H1 (cell line): ENCODE results near the gene TLR2. TPM values are rescaled to one million over a fixed set of nuclear protein-coding genes. Genes with fewer than 3 reads are reported as not detected.

Experiments
- CTCF ChIA-PET: fragments of 300-600 bp; sonication (Branson Sonifier 250); formaldehyde crosslinking; loops from one replicate; lab custom pipeline; 2021; ENCODE audit not compliant: partially characterized antibody; lab: Charles Lee
- POLR2A ChIA-PET: fragments of 300-600 bp; sonication (Branson Sonifier 250); formaldehyde crosslinking; loops from one replicate; lab custom pipeline; 2021; ENCODE audit warnings: inconsistent platforms; ENCODE audit not compliant: partially characterized antibody; lab: Charles Lee
- DNase-seq, 2 experiments: peaks; one replicate each; pipeline versions ENCODE4 v3.0.0 to v3.0.0-alpha.2; 2010 to 2022; ENCODE audit warnings: low spot score in 2 of 2, low read depth in 1 of 2, mixed read lengths in 1 of 2
- FAIRE-seq: peaks from 2 replicates; lab custom pipeline; 2011; peaks lifted over from hg19 to GRCh38; lab: Jason Lieb, UNC
- H2AFZ ChIP-seq: 2 replicates; pipeline ENCODE4 v1.8.1; 2012; ENCODE audit warnings: low read length, inconsistent platforms
- H2AK5ac ChIP-seq: 2 replicates; pipeline ENCODE4 v1.6.1; 2013; ENCODE audit warnings: low read depth, low read length
- H2BK120ac ChIP-seq: replicated peaks from 2 replicates; pipeline ENCODE3; 2013; ENCODE audit warnings: low read depth, low read length, inconsistent platforms
- H2BK12ac ChIP-seq: 2 replicates; pipeline ENCODE4 v1.6.1; 2013; ENCODE audit warnings: low read depth, low read length
- H2BK15ac ChIP-seq: 2 replicates; pipeline ENCODE4 v1.6.1; 2013; ENCODE audit warnings: low read length
- H2BK20ac ChIP-seq: 2 replicates; pipeline ENCODE4 v1.6.1; 2013; ENCODE audit warnings: low read length
- H2BK5ac ChIP-seq: 2 replicates; pipeline ENCODE4 v1.6.1; 2013; ENCODE audit warnings: low read depth, low read length
- H3K14ac ChIP-seq: 2 replicates; pipeline ENCODE4 v1.6.1; 2013; ENCODE audit warnings: inconsistent platforms; ENCODE audit not compliant: insufficient read length
- H3K18ac ChIP-seq: 2 replicates; pipeline ENCODE4 v1.6.1; 2013; ENCODE audit warnings: low read length; ENCODE audit errors: extremely low read depth
- H3K23ac ChIP-seq: 2 replicates; pipeline ENCODE4 v1.6.1; 2013; ENCODE audit warnings: inconsistent platforms; ENCODE audit not compliant: insufficient read length
- H3K23me2 ChIP-seq: 2 replicates; pipeline ENCODE4 v1.6.1; 2013; ENCODE audit warnings: low read depth, low read length
- H3K27ac ChIP-seq: 2 replicates; pipeline ENCODE4 v1.6.1; 2011; ENCODE audit warnings: low read depth, low read length, inconsistent platforms
- H3K27me3 ChIP-seq, 4 experiments: replicated peaks in 1 of 4; 1 replicate in 1 of 4; 2 replicates in 3 of 4; pipeline versions ENCODE4 v1.6.1 to v1.8.1; 2011 to 2013; ENCODE audit warnings: low read length in 3 of 4, mild to moderate bottlenecking in 3 of 4, inconsistent platforms in 2 of 4, mixed read lengths in 2 of 4, moderate library complexity in 1 of 4; ENCODE audit not compliant: control insufficient read depth in 3 of 4, insufficient read depth in 3 of 4; ENCODE audit errors: extremely low read depth in 1 of 4
- H3K36me3 ChIP-seq, 4 experiments: 2 replicates each; pipeline versions ENCODE4 v1.6.1 to v1.8.1; 2011 to 2013; ENCODE audit warnings: mild to moderate bottlenecking in 4 of 4, low read length in 3 of 4, moderate library complexity in 2 of 4, control low read depth in 1 of 4, inconsistent platforms in 1 of 4; ENCODE audit not compliant: insufficient read depth in 4 of 4, control insufficient read depth in 2 of 4
- H3K4ac ChIP-seq: replicated peaks from 2 replicates; pipeline ENCODE3; 2013; ENCODE audit warnings: low read length, low read depth, mixed read lengths, inconsistent platforms; ENCODE audit not compliant: insufficient read length
- H3K4me1 ChIP-seq, 4 experiments: replicated peaks in 1 of 4; 1 replicate in 1 of 4; 2 replicates in 3 of 4; pipeline versions ENCODE4 v1.6.1 to v1.8.1; 2011 to 2013; ENCODE audit warnings: low read length in 3 of 4, inconsistent platforms in 2 of 4, mixed read lengths in 1 of 4; ENCODE audit not compliant: insufficient read depth in 4 of 4, control insufficient read depth in 3 of 4
- H3K4me2 ChIP-seq, 2 experiments: 2 replicates each; pipeline versions ENCODE4 v1.6.1 to v1.8.1; 2011 to 2013; ENCODE audit warnings: low read depth in 2 of 2, low read length in 2 of 2, control low read depth in 1 of 2, inconsistent platforms in 1 of 2, mild to moderate bottlenecking in 1 of 2; ENCODE audit not compliant: insufficient read depth in 1 of 2
- H3K4me3 ChIP-seq, 4 experiments: fragments of 200-600, 300-600 bp in 1 of 4; sonication (generic), shearing (Covaris generic), sonication (Bioruptor Twin) in 1 of 4; 2 replicates each; pipeline versions ENCODE4 v1.5.1 to v1.8.1; 2011 to 2016; ENCODE audit warnings: low read length in 4 of 4, low read depth in 3 of 4, control low read depth in 2 of 4, inconsistent platforms in 2 of 4, mild to moderate bottlenecking in 2 of 4, mixed read lengths in 1 of 4, moderate library complexity in 1 of 4; ENCODE audit not compliant: insufficient read depth in 2 of 4; ENCODE audit errors: extremely low read depth in 1 of 4
- H3K56ac ChIP-seq: replicated peaks from 2 replicates; pipeline ENCODE3; 2013; ENCODE audit warnings: low read depth, mild to moderate bottlenecking, mixed read lengths, low read length, inconsistent platforms; ENCODE audit not compliant: insufficient read length
- H3K79me1 ChIP-seq: 2 replicates; pipeline ENCODE4 v1.6.1; 2013; ENCODE audit warnings: low read depth, low read length, control low read depth
- H3K79me2 ChIP-seq, 2 experiments: 2 replicates each; pipeline versions ENCODE4 v1.6.1 to v1.8.1; 2012 to 2013; ENCODE audit warnings: low read length in 2 of 2, mild to moderate bottlenecking in 2 of 2, inconsistent platforms in 1 of 2; ENCODE audit not compliant: insufficient read depth in 2 of 2, control insufficient read depth in 1 of 2
- H3K9ac ChIP-seq, 4 experiments: replicated peaks in 1 of 4; 1 replicate in 1 of 4; 2 replicates in 3 of 4; pipeline versions ENCODE4 v1.6.1 to v1.8.1; 2011 to 2013; ENCODE audit warnings: low read depth in 3 of 4, low read length in 3 of 4, control low read depth in 2 of 4, mild to moderate bottlenecking in 2 of 4, moderate library complexity in 2 of 4, inconsistent platforms in 1 of 4; ENCODE audit errors: extremely low read depth in 1 of 4
- H3K9me3 ChIP-seq, 2 experiments: 2 replicates each; pipeline versions ENCODE4 v1.6.1 to v1.8.1; 2012 to 2013; ENCODE audit warnings: mild to moderate bottlenecking in 2 of 2, moderate library complexity in 2 of 2, control low read depth in 1 of 2, inconsistent platforms in 1 of 2, low read depth in 1 of 2, low read length in 1 of 2, mixed read lengths in 1 of 2; ENCODE audit not compliant: insufficient read depth in 2 of 2
- H4K20me1 ChIP-seq, 2 experiments: replicated peaks in 1 of 2; 2 replicates each; pipeline versions ENCODE3 to v1.8.1; 2011 to 2013; ENCODE audit warnings: inconsistent platforms in 2 of 2, low read length in 2 of 2, mild to moderate bottlenecking in 1 of 2; ENCODE audit not compliant: insufficient read depth in 2 of 2, control insufficient read depth in 1 of 2
- H4K5ac ChIP-seq: 2 replicates; pipeline ENCODE4 v1.6.1; 2013; ENCODE audit warnings: low read length, low read depth, mixed read lengths, inconsistent platforms; ENCODE audit not compliant: insufficient read length
- H4K8ac ChIP-seq: 2 replicates; pipeline ENCODE4 v1.8.0; 2013; ENCODE audit warnings: mild to moderate bottlenecking, moderate library complexity, low read length, inconsistent platforms; ENCODE audit not compliant: insufficient read depth; ENCODE audit errors: extremely low read depth
- H4K91ac ChIP-seq: replicated peaks from 2 replicates; pipeline ENCODE3; 2013; ENCODE audit warnings: low read length, mixed read lengths, inconsistent platforms; ENCODE audit not compliant: insufficient read length
- FOSL1 ChIP-seq: IDR thresholded peaks from 2 replicates; pipeline ENCODE4 v1.6.1; 2011; ENCODE audit warnings: mild to moderate bottlenecking, low read depth, low read length, moderate library complexity; ENCODE audit not compliant: insufficient read depth
- HDAC2 ChIP-seq, 2 experiments: fragments of 300-600 bp in 1 of 2; sonication (generic) in 1 of 2; IDR thresholded peaks; 2 replicates each; pipeline ENCODE4 v1.6.1; 2011 to 2012; ENCODE audit warnings: low read depth in 2 of 2, low read length in 2 of 2, mild to moderate bottlenecking in 2 of 2, moderate library complexity in 2 of 2, borderline replicate concordance in 1 of 2, inconsistent platforms in 1 of 2
- SP1 ChIP-seq: IDR thresholded peaks from 2 replicates; pipeline ENCODE4 v1.6.1; 2011; ENCODE audit warnings: low read depth, low read length
- TAF1 ChIP-seq: IDR thresholded peaks from 2 replicates; pipeline ENCODE4 v1.6.1; 2011; ENCODE audit warnings: mild to moderate bottlenecking, low read depth, low read length
- WGBS, 2 experiments: shearing (Covaris generic) in 1 of 2; methylation state at CpG; one replicate each; pipeline versions ENCODE4 v1.1.6 to v1.1.7; 2013 to 2015; ENCODE audit warnings: low lambda C conversion rate in 2 of 2, mixed read lengths in 2 of 2, inconsistent platforms in 1 of 2, low coverage in 1 of 2, missing lambda C conversion rate in 1 of 2; ENCODE audit not compliant: insufficient replicate concordance in 2 of 2, insufficient coverage in 1 of 2, insufficient read length in 1 of 2; ENCODE audit errors: extremely low coverage in 1 of 2, missing lambda C conversion rate in 1 of 2; 5-methylcytosine and 5-hydroxymethylcytosine counted together
- polyA plus RNA-seq, 7 experiments: library from polyadenylated mRNA; depleted of rRNA in 3 of 7; stranded (reverse) in 5 of 7; unstranded in 2 of 7; fragments of >200 nt in 5 of 7; fragments of 200-250 nt in 2 of 7; gene quantifications; 1 replicate in 5 of 7; 2 replicates in 1 of 7; 4 replicates in 1 of 7; pipeline versions ENCODE4 v1.2.1 to v1.2.3, GENCODE V29; 2011 to 2013; ENCODE audit warnings: missing spikeins in 2 of 7, mixed read lengths in 2 of 7
- total RNA-seq: library from RNA; stranded (reverse); fragmentation: NEBNext Ultra II Directional; extraction: Animal tissue kit (Norgen Biotek cat#: 25700); gene quantifications from 2 replicates; pipeline ENCODE4 v1.2.1, GENCODE V29; 2021

TLR2 gene
- total and polyA plus RNA-seq, 2 of the 8 experiments (the other 6 are each of a cell fraction or from before 2014, with no cell fraction given), result 1.3 TPM

DNA sequence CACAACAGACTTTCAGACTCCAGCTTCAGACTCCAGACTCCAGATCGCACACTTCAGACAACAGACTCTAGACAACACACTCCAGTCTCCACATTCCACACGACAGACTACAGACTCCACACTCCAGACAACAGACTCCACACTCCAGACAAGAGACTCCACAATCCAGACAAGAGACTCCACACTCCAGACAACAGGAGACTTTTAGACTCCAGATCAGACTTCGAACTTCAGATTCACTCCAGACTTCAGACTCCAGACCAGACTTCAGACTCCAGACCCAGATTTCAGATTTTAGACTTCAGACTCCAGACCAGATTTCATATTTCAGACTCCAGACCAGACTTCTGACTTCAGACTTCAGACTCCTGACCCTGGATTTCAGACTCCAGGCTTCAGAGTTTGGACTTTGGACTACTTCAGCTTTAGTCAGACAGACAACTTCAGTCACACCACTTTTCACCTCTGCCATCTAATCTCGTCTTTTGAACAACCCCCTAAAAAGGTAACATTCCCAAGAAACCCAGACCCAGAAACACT, 29.0 kb upstream of the TLR2 start:
- no peak overlapping the region for H3K56ac ChIP-seq
- H4K91ac ChIP-seq, result no peak overlapping the region
- H2AFZ ChIP-seq, result no peak overlapping the region
- TF ChIP-seq HDAC2 (IDR thresholded peaks at IDR 0.05; ENCODE audit: borderline replicate concordance in 1 of 2, low read depth in 2 of 2, low read length in 2 of 2), result no peak
- no peak for TF ChIP-seq FOSL1
- TF ChIP-seq SP1, result no peak
- no peak for TF ChIP-seq TAF1
- no peak overlapping the region for H3K9ac ChIP-seq
- no peak overlapping the region for H3K18ac ChIP-seq
- H4K20me1 ChIP-seq, result no peaks in the 10 kb centered on the region
- FAIRE-seq, result no peak
- no peak overlapping the region for H3K4me3 ChIP-seq
- H2BK20ac ChIP-seq, result no peak overlapping the region
- H3K27ac ChIP-seq, result no peak overlapping the region
- no peak overlapping the region for H3K23ac ChIP-seq
- H3K9me3 ChIP-seq, result no peaks in the 10 kb centered on the region
- ChIA-PET CTCF (interaction anchor here (1.0 to 2.7 kb wide), 3 partner anchors 20 to 109 kb away, joined by 3 to 10 read pairs (median 4); no protein-coding TSS in a partner anchor), POLR2A (no interaction called here)
- H3K36me3 ChIP-seq, result no peaks in the 10 kb centered on the region
- no peaks in the 10 kb centered on the region for H3K79me1 ChIP-seq
- no peak overlapping the region for H2BK15ac ChIP-seq
- H3K27me3 ChIP-seq, result no peaks in the 10 kb centered on the region
- H2BK12ac ChIP-seq, result no peak overlapping the region
- no peak overlapping the region for H2BK5ac ChIP-seq
- WGBS, 2 experiments, result 74% methylated on average over 4 of the region's 4 CpGs; no CpG with 5 or more reads in 1 of the 2 experiments
- H3K79me2 ChIP-seq, result no peaks in the 10 kb centered on the region
- no peak overlapping the region for H3K4me2 ChIP-seq
- no peak overlapping the region for H4K8ac ChIP-seq
- no peak overlapping the region for H3K14ac ChIP-seq
- no peak overlapping the region for H2AK5ac ChIP-seq
- DNase-seq, result no peak
- no peak overlapping the region for H2BK120ac ChIP-seq
- H3K23me2 ChIP-seq, result no peaks in the 10 kb centered on the region
- H4K5ac ChIP-seq, result no peak overlapping the region
- H3K4me1 ChIP-seq, result peaks cover 0 to 10% (median 1%) of the 10 kb centered on the region in 4 experiments; a peak in 2 of 7 replicates
- H3K4ac ChIP-seq, result no peak overlapping the region
